Measurements from ENCODE around the gene SYTL5.

SYTL5 gene

DNA sequence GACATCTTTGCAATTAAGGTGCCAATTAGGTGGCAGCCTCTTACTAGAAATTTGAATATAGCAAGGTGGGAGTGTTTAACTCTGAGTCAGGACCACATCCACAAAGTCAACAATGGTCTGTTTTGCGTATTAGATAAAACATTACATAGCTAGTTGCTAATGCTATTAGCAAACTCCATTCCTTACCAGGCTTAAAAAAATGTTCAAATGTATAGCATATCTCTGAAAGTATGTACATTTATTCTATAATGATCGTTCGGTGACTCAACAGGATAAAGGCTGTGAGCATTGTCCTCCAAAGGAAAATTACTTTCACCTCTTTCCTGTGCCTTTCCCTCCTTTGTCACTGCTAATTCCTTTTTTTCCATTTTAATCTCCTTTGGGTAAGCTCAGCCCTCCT lies 74.5 kb downstream of the SYTL5 start:
- DNase-seq (ENCODE audit: insufficient read length, low spot score) = no peak
- TF ChIP-seq POLR2AphosphoS5 (IDR thresholded peaks at IDR 0.05; ENCODE audit: low read depth, low read length) (no peak), TAF1 (IDR thresholded peaks at IDR 0.05; ENCODE audit: low read depth, low read length) (no peak), SPI1 (IDR thresholded peaks at IDR 0.05; ENCODE audit: low read depth, low read length) (no peak), POLR2A (IDR thresholded peaks at IDR 0.05; ENCODE audit: low read depth, low read length) (no peak), POU2F2 (IDR thresholded peaks at IDR 0.05; ENCODE audit: low read depth, low read length) (no peak), PAX5 (IDR thresholded peaks at IDR 0.05; ENCODE audit: insufficient read depth, low read length, severe bottlenecking) (no peak)
- FAIRE-seq = no peak

DNA sequence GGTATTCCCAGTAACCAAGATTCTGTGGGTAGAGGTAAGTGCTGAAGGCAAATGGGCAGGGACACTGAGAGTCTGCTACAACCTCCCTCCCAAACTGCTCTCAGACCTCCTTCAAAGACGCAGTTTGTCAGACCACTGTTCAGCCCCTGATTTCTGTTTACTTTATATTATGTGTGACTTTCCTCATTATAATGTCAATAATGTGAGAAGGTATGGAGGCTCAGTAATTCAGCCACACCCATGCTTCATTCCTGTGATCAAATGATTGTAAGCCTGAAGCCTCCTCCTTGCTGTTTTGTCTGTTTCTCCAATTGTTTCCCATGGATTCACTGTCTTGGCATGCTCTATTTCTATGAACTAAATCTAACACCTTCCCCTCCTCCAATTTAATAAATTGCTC lies 75.6 kb downstream of the SYTL5 start:
- DNase-seq (ENCODE audit: insufficient read length, low spot score) (no peak), FAIRE-seq (no peak)
- no peak for TF ChIP-seq POLR2AphosphoS5 (IDR thresholded peaks at IDR 0.05; ENCODE audit: low read depth, low read length)
- TF ChIP-seq POLR2A (IDR thresholded peaks at IDR 0.05; ENCODE audit: low read depth, low read length) = no peak
- no peak for TF ChIP-seq PAX5 (IDR thresholded peaks at IDR 0.05; ENCODE audit: insufficient read depth, low read length, severe bottlenecking)

- TF ChIP-seq TAF1 (IDR thresholded peaks at IDR 0.05; ENCODE audit: low read depth, low read length) (no peak), POU2F2 (IDR thresholded peaks at IDR 0.05; ENCODE audit: low read depth, low read length) (no peak)
- no peak for FAIRE-seq
- DNase-seq (ENCODE audit: insufficient read length, low spot score) = no peak
Observed at GRCh38 chrX:38082309-38082708, 76.0 kb downstream of the SYTL5 start.

GRCh38 chrX:38085813-38086212 lies 79.5 kb downstream of the SYTL5 start:
- DNase-seq (ENCODE audit: insufficient read length, low spot score) = no peak
- FAIRE-seq = no peak
- TF ChIP-seq PAX5 (IDR thresholded peaks at IDR 0.05; ENCODE audit: insufficient read depth, low read length, severe bottlenecking) = no peak

- DNase-seq (ENCODE audit: insufficient read length, low spot score) = no peak
- no peak for TF ChIP-seq POLR2AphosphoS5 (IDR thresholded peaks at IDR 0.05; ENCODE audit: low read depth, low read length)
- TF ChIP-seq SPI1 (IDR thresholded peaks at IDR 0.05; ENCODE audit: low read depth, low read length) = no peak
- no peak for TF ChIP-seq POLR2A (IDR thresholded peaks at IDR 0.05; ENCODE audit: low read depth, low read length)
- no peak for TF ChIP-seq TAF1 (IDR thresholded peaks at IDR 0.05; ENCODE audit: low read depth, low read length)
- TF ChIP-seq POU2F2 (IDR thresholded peaks at IDR 0.05; ENCODE audit: low read depth, low read length) = no peak
- peak; percentile 20 for FAIRE-seq
Observed at GRCh38 chrX:38086451-38087215, 80.3 kb downstream of the SYTL5 start.

GRCh38 chrX:38087594-38087993 lies 81.2 kb downstream of the SYTL5 start:
- FAIRE-seq = no peak
- TF ChIP-seq POU2F2 (IDR thresholded peaks at IDR 0.05; ENCODE audit: low read depth, low read length) (no peak), POLR2AphosphoS5 (IDR thresholded peaks at IDR 0.05; ENCODE audit: low read depth, low read length) (no peak), TAF1 (IDR thresholded peaks at IDR 0.05; ENCODE audit: low read depth, low read length) (no peak), SPI1 (IDR thresholded peaks at IDR 0.05; ENCODE audit: low read depth, low read length) (no peak)
- no peak for DNase-seq (ENCODE audit: insufficient read length, low spot score)

GRCh38 chrX:38089173-38089982 lies 83.0 kb downstream of the SYTL5 start:
- FAIRE-seq (peak; percentile 80), DNase-seq (ENCODE audit: insufficient read length, low spot score) (no peak)
- TF ChIP-seq POU2F2 (IDR thresholded peaks at IDR 0.05; ENCODE audit: low read depth, low read length) (no peak), PAX5 (IDR thresholded peaks at IDR 0.05; ENCODE audit: insufficient read depth, low read length, severe bottlenecking) (no peak), TAF1 (IDR thresholded peaks at IDR 0.05; ENCODE audit: low read depth, low read length) (no peak), POLR2A (IDR thresholded peaks at IDR 0.05; ENCODE audit: low read depth, low read length) (no peak), POLR2AphosphoS5 (IDR thresholded peaks at IDR 0.05; ENCODE audit: low read depth, low read length) (no peak), SPI1 (IDR thresholded peaks at IDR 0.05; ENCODE audit: low read depth, low read length) (no peak)

GRCh38 chrX:38095971-38096529 lies 89.7 kb downstream of the SYTL5 start:
- FAIRE-seq (no peak), DNase-seq (ENCODE audit: insufficient read length, low spot score) (no peak)
- TF ChIP-seq SPI1 (IDR thresholded peaks at IDR 0.05; ENCODE audit: low read depth, low read length) = no peak
- no peak for TF ChIP-seq POLR2A (IDR thresholded peaks at IDR 0.05; ENCODE audit: low read depth, low read length)
- TF ChIP-seq PAX5 (IDR thresholded peaks at IDR 0.05; ENCODE audit: insufficient read depth, low read length, severe bottlenecking) = no peak
- TF ChIP-seq POU2F2 (IDR thresholded peaks at IDR 0.05; ENCODE audit: low read depth, low read length) = no peak
- TF ChIP-seq POLR2AphosphoS5 (IDR thresholded peaks at IDR 0.05; ENCODE audit: low read depth, low read length) = no peak
- no peak for TF ChIP-seq TAF1 (IDR thresholded peaks at IDR 0.05; ENCODE audit: low read depth, low read length)

- no peak for TF ChIP-seq POLR2AphosphoS5 (IDR thresholded peaks at IDR 0.05; ENCODE audit: low read depth, low read length)
- TF ChIP-seq POLR2A (IDR thresholded peaks at IDR 0.05; ENCODE audit: low read depth, low read length) = no peak
- TF ChIP-seq SPI1 (IDR thresholded peaks at IDR 0.05; ENCODE audit: low read depth, low read length) = no peak
- FAIRE-seq (no peak), DNase-seq (ENCODE audit: insufficient read length, low spot score) (no peak)
Observed at GRCh38 chrX:38099688-38100087, 93.3 kb downstream of the SYTL5 start.

GRCh38 chrX:38102240-38102639 lies 95.9 kb downstream of the SYTL5 start:
- peak; percentile 40 for FAIRE-seq

More at GRCh38 chrX:38102240-38102639, 95.9 kb downstream of the SYTL5 start:
- no peak for DNase-seq (ENCODE audit: insufficient read length, low spot score)
- TF ChIP-seq POLR2A (IDR thresholded peaks at IDR 0.05; ENCODE audit: low read depth, low read length) = no peak
- TF ChIP-seq POU2F2 (IDR thresholded peaks at IDR 0.05; ENCODE audit: low read depth, low read length) = no peak
- TF ChIP-seq POLR2AphosphoS5 (IDR thresholded peaks at IDR 0.05; ENCODE audit: low read depth, low read length) = no peak
- no peak for TF ChIP-seq TAF1 (IDR thresholded peaks at IDR 0.05; ENCODE audit: low read depth, low read length)
- TF ChIP-seq SPI1 (IDR thresholded peaks at IDR 0.05; ENCODE audit: low read depth, low read length) = no peak
- TF ChIP-seq PAX5 (IDR thresholded peaks at IDR 0.05; ENCODE audit: insufficient read depth, low read length, severe bottlenecking) = no peak
